GM18907 (cell line): Measurements from ENCODE around the gene ATR.

Experiments
- ATAC-seq: cut with Tn5 transposase; IDR thresholded peaks from one replicate; pipeline ENCODE4 v1.9.1; 2021; ENCODE audit warnings: mild to moderate bottlenecking, moderate library complexity; ENCODE audit not compliant: unreplicated experiment

Gene ATR

GRCh38 chr3:142530296-142530695 is 48.2 kb downstream of the ATR start:
- ATAC-seq: no peak

- ATAC-seq: no peak
These were observed 54.5 kb downstream of the ATR start for GRCh38 chr3:142523921-142524566.

GRCh38 chr3:142509079-142509478 is 69.5 kb downstream of the ATR start:
- ATAC-seq: no peak

GRCh38 chr3:142507241-142507640 is 71.3 kb downstream of the ATR start:
- no peak for ATAC-seq

- no peak for ATAC-seq
These were observed 76.1 kb downstream of the ATR start for GRCh38 chr3:142502187-142502985.

- no peak for ATAC-seq
These were observed 77.3 kb downstream of the ATR start for GRCh38 chr3:142501004-142501926.

- ATAC-seq: no peak
These were observed 78.3 kb downstream of the ATR start for GRCh38 chr3:142500211-142500610.

GRCh38 chr3:142498397-142499180 is 79.9 kb downstream of the ATR start:
- ATAC-seq: peak; percentile 78

- no peak for ATAC-seq
These were observed 80.8 kb downstream of the ATR start for GRCh38 chr3:142497729-142498128.

- no peak for ATAC-seq
These were observed 83.4 kb downstream of the ATR start for GRCh38 chr3:142495103-142495502.

GRCh38 chr3:142492184-142492583 is 86.3 kb downstream of the ATR start:
- no peak for ATAC-seq

GRCh38 chr3:142489572-142490323 is 88.8 kb downstream of the ATR start:
- ATAC-seq: no peak

- no peak for ATAC-seq
These were observed 93.6 kb downstream of the ATR start for GRCh38 chr3:142484912-142485435.

- ATAC-seq: no peak
These were observed 97.3 kb downstream of the ATR start for GRCh38 chr3:142481196-142481595.

- ATAC-seq: no peak
These were observed 107.7 kb downstream of the ATR start for GRCh38 chr3:142470826-142471225.

GRCh38 chr3:142468456-142468855 is 110.1 kb downstream of the ATR start:
- no peak for ATAC-seq

- ATAC-seq: no peak
These were observed 110.8 kb downstream of the ATR start for GRCh38 chr3:142467768-142468167.

GRCh38 chr3:142460689-142461088 is 117.8 kb downstream of the ATR start:
- ATAC-seq: no peak

- no peak for ATAC-seq
These were observed 118.6 kb downstream of the ATR start for GRCh38 chr3:142459929-142460328.

- no peak for ATAC-seq
These were observed 119.4 kb downstream of the ATR start for GRCh38 chr3:142459096-142459495.
